Colonic mucosa (tissue), 4 donors: ENCODE results near the gene MTA3. TPM values are rescaled to one million over a fixed set of nuclear protein-coding genes. Genes with fewer than 3 reads are reported as not detected.

Source experiments
- DNase-seq: peaks from one replicate; pipeline ENCODE4 v3.0.0-alpha.2; 2020
- H3K27ac ChIP-seq: fragments of 200-600 bp; one replicate; pipeline ENCODE4 v1.8.0; 2021
- H3K27me3 ChIP-seq: fragments of 200-600 bp; one replicate; pipeline ENCODE4 v1.8.0; 2021
- H3K36me3 ChIP-seq: fragments of 200-600 bp; one replicate; pipeline ENCODE4 v1.8.0; 2021
- H3K4me1 ChIP-seq: fragments of 200-600 bp; one replicate; pipeline ENCODE4 v1.8.0; 2021; ENCODE audit warnings: mild to moderate bottlenecking
- H3K4me3 ChIP-seq: fragments of 200-600 bp; one replicate; pipeline ENCODE4 v1.8.0; 2021
- H3K9ac ChIP-seq, 2 donors: one replicate each; pipeline ENCODE4 v1.7.0; 2013; ENCODE audit warnings: control low read depth in 2 of 2, low read depth in 2 of 2, low read length in 2 of 2
- H3K9me3 ChIP-seq: fragments of 200-600 bp; one replicate; pipeline ENCODE4 v1.8.0; 2021
- intact Hi-C: fragments of 100-400 bp; cut with DNase I; formaldehyde crosslinking; loops from one replicate; pipeline ENCODE4 v1.14.1; 2022
- total RNA-seq, 2 donors: library from RNA; stranded (reverse); fragmentation: NEBNext Ultra II Directional in 1 of 2; extraction: Animal tissue kit (Norgen Biotek cat#: 25700) in 1 of 2; gene quantifications; one replicate each; pipeline ENCODE4 v1.2.1, GENCODE V29; 2021
- TF ChIP-seq, protein P1 (sequence below): fragments of 200-600 bp; IDR thresholded peaks from one replicate; pipeline ENCODE4 v1.8.0; 2022; ENCODE audit warnings: antibody characterized with exemption, mild to moderate bottlenecking
- donor health status: healthy.
- donor health status: DM: no; HTN: no; CAD: no.
- donor health status: DM: no; HTN: no; CAD: no.

The MTA3 gene
- total RNA-seq, 2 donors from 2014 or later: 41.4 to 46.2 TPM

- Histone ChIP-seq H3K27ac (peak overlapping the region; percentile 87), H3K9me3 (no peaks in the 10 kb centered on the region), H3K9ac (peak overlapping the region; percentile 80 to 82), H3K27me3 (no peaks in the 10 kb centered on the region), H3K4me1 (no peaks in the 10 kb centered on the region), H3K4me3 (peak overlapping the region; percentile 59), H3K36me3 (no peaks in the 10 kb centered on the region)
- DNase-seq: no peak
- TF ChIP-seq, protein P1, sequence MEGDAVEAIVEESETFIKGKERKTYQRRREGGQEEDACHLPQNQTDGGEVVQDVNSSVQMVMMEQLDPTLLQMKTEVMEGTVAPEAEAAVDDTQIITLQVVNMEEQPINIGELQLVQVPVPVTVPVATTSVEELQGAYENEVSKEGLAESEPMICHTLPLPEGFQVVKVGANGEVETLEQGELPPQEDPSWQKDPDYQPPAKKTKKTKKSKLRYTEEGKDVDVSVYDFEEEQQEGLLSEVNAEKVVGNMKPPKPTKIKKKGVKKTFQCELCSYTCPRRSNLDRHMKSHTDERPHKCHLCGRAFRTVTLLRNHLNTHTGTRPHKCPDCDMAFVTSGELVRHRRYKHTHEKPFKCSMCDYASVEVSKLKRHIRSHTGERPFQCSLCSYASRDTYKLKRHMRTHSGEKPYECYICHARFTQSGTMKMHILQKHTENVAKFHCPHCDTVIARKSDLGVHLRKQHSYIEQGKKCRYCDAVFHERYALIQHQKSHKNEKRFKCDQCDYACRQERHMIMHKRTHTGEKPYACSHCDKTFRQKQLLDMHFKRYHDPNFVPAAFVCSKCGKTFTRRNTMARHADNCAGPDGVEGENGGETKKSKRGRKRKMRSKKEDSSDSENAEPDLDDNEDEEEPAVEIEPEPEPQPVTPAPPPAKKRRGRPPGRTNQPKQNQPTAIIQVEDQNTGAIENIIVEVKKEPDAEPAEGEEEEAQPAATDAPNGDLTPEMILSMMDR: no peak
- intact Hi-C loops: no loop called here
Measured at GRCh38 chr2:42792087-42792582, 223.7 kb downstream of the MTA3 start.

DNA sequence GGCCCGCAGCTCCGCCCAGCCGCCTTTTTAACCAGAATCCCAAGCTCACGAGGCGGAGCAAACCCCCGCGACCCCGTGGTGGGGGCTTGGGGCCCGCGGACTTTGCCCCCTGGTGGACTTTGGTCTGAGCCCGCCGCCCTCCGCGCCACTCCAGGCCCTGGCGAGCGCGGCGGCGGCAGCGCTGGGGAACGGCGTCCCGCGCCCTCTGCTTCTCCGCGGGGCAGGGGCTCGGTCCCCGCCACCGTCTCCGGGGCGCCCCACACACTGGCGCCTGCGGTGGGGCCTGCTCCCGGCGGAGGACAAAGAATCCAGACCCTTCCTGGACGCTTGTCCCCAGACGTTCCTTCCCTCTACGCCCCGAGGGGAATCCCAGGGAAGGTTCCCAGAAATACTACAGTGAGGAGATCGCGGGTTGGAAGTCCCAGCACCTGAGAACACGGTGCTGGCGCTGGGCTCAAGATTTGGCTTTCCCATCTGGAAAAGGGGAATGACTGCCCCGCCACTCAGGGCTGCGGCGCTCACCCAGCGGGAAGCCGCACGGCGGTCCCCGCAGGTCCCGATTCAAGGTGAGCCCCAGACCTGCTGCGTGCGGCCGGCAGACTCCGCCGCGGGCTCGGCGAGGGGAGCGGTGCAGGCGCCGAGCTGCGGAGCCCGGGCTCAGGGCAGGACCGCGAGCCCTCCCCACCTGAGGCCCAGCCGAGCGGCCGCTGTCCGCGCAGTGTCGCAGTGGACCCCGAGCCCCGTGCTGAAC lies 224.3 kb downstream of the MTA3 start, which contains the start of gene HAAO:
Gene HAAO (minus strand): TSS at position 1 of the 751 bp plus-strand sequence. CDS start 47 bp downstream, outside the sequence.
- peak; percentile 72 for DNase-seq
- Histone ChIP-seq H3K4me1 (no peaks in the 10 kb centered on the region), H3K36me3 (no peaks in the 10 kb centered on the region), H3K27ac (peak within 1 kb of the TSS; percentile 87), H3K27me3 (no peaks in the 10 kb centered on the region), H3K9ac (peak within 1 kb of the TSS; percentile 80 to 82), H3K9me3 (no peaks in the 10 kb centered on the region), H3K4me3 (peak within 1 kb of the TSS; percentile 59)
- intact Hi-C loops: no loop called here
- TF ChIP-seq, protein P1: no peak

- intact Hi-C loops: no loop called here
- Histone ChIP-seq H3K9me3 (no peaks in the 10 kb centered on the region), H3K4me1 (no peaks in the 10 kb centered on the region), H3K4me3 (peak overlapping the region; percentile 59), H3K9ac (peak overlapping the region; percentile 80 to 82), H3K27me3 (no peaks in the 10 kb centered on the region), H3K27ac (peak overlapping the region; percentile 87), H3K36me3 (no peaks in the 10 kb centered on the region)
- TF ChIP-seq, protein P1: no peak
- DNase-seq: no peak
Measured at GRCh38 chr2:42793334-42794270, 225.2 kb downstream of the MTA3 start.

GRCh38 chr2:42794271-42795046 lies 226.0 kb downstream of the MTA3 start:
- Histone ChIP-seq H3K27ac (peak overlapping the region; percentile 33), H3K9me3 (no peaks in the 10 kb centered on the region), H3K27me3 (no peaks in the 10 kb centered on the region), H3K9ac (peak overlapping the region in 1 of 2 donors; percentile 23), H3K36me3 (no peaks in the 10 kb centered on the region), H3K4me1 (no peaks in the 10 kb centered on the region), H3K4me3 (no peak overlapping the region)
- intact Hi-C loops: no loop called here
- TF ChIP-seq, protein P1: no peak
- DNase-seq: no peak

- no peak for DNase-seq
Measured at GRCh38 chr2:42795275-42795674, 226.8 kb downstream of the MTA3 start.

More at GRCh38 chr2:42795275-42795674, 226.8 kb downstream of the MTA3 start:
- no peak overlapping the region for H3K4me3 ChIP-seq
- H3K27ac ChIP-seq: no peak overlapping the region
- no peaks in the 10 kb centered on the region for H3K36me3 ChIP-seq
- H3K9ac ChIP-seq: no peak overlapping the region
- TF ChIP-seq, protein P1: no peak
- intact Hi-C loops: no loop called here
- no peaks in the 10 kb centered on the region for H3K9me3 ChIP-seq
- no peaks in the 10 kb centered on the region for H3K27me3 ChIP-seq
- no peaks in the 10 kb centered on the region for H3K4me1 ChIP-seq
